OCI-LY1 (cell line): ENCODE measurements around the gene SHROOM3.

Experiments used
- H2AFZ ChIP-seq: fragments of 200-600 bp; sonication (generic), shearing (Covaris generic); 2 replicates; pipeline ENCODE4 v1.6.0; 2014; ENCODE audit warnings: antibody characterized with exemption, mild to moderate bottlenecking, low read length
- H3F3A ChIP-seq: fragments of 200-600 bp; sonication (generic), shearing (Covaris generic); 2 replicates; pipeline ENCODE4 v1.6.0; 2014; ENCODE audit warnings: mild to moderate bottlenecking, antibody characterized with exemption, low read length, moderate library complexity; ENCODE audit not compliant: insufficient read depth
- H3K27ac ChIP-seq: fragments of 200-600 bp; sonication (generic); 2 replicates; pipeline ENCODE4 v1.5.1; 2014; ENCODE audit warnings: low read length, mixed run types, mild to moderate bottlenecking, low read depth; ENCODE audit not compliant: poor library complexity, severe bottlenecking
- H3K27me3 ChIP-seq: fragments of 200-600 bp; sonication (generic); 2 replicates; pipeline ENCODE4 v1.6.0; 2014; ENCODE audit warnings: antibody characterized with exemption, mild to moderate bottlenecking, low read length, moderate library complexity; ENCODE audit not compliant: insufficient read depth
- H3K36me3 ChIP-seq: fragments of 200-600 bp; sonication (generic); 2 replicates; pipeline ENCODE4 v1.6.1; 2014; ENCODE audit warnings: mild to moderate bottlenecking, antibody characterized with exemption, low read length, moderate library complexity, mixed read lengths; ENCODE audit not compliant: insufficient read depth
- H3K4me1 ChIP-seq: fragments of 200-600 bp; sonication (generic); 2 replicates; pipeline ENCODE4 v1.5.1; 2014; ENCODE audit warnings: mild to moderate bottlenecking, low read length, moderate library complexity; ENCODE audit not compliant: insufficient read depth, severe bottlenecking
- H3K4me2 ChIP-seq: fragments of 200-600 bp; sonication (generic), shearing (Covaris generic); 2 replicates; pipeline ENCODE4 v1.6.1; 2014; ENCODE audit warnings: low read length
- H3K4me3 ChIP-seq: fragments of 200-600 bp; sonication (generic); 2 replicates; pipeline ENCODE4 v1.5.1; 2014; ENCODE audit warnings: low read length, low read depth, mild to moderate bottlenecking, mixed read lengths; ENCODE audit not compliant: poor library complexity, severe bottlenecking
- H3K79me2 ChIP-seq: fragments of 200-600 bp; shearing (Covaris generic); 2 replicates; pipeline ENCODE4 v1.6.1; 2016; ENCODE audit warnings: mixed run types, low read length, mixed read lengths; ENCODE audit not compliant: insufficient read depth
- H3K9ac ChIP-seq: fragments of 200-600 bp; sonication (generic), shearing (Covaris generic); 2 replicates; pipeline ENCODE4 v1.6.1; 2014; ENCODE audit warnings: mild to moderate bottlenecking, low read length, mixed read lengths
- H3K9me2 ChIP-seq: fragments of 200-600 bp; sonication (generic), shearing (Covaris generic); 2 replicates; pipeline ENCODE4 v1.6.1; 2014; ENCODE audit warnings: low read depth, mild to moderate bottlenecking, low read length, mixed read lengths
- H3K9me3 ChIP-seq: fragments of 200-600 bp; shearing (Covaris generic); 2 replicates; pipeline ENCODE4 v1.6.1; 2014; ENCODE audit warnings: low read length, mixed read lengths
- H4K20me1 ChIP-seq: fragments of 200-600 bp; sonication (generic), shearing (Covaris generic); 2 replicates; pipeline ENCODE4 v1.6.0; 2016; ENCODE audit warnings: mild to moderate bottlenecking, low read length; ENCODE audit not compliant: insufficient read depth
- EZH2 ChIP-seq: fragments of 200-600 bp; sonication (generic), shearing (Covaris generic); IDR thresholded peaks from 2 replicates; pipeline ENCODE4 v1.8.0; 2017; ENCODE audit warnings: borderline replicate concordance, mixed run types, mild to moderate bottlenecking, antibody characterized with exemption, low read length, moderate library complexity, mixed read lengths
- TF ChIP-seq, protein P1 (sequence below): fragments of 200-600 bp; sonication (generic), shearing (Covaris generic); IDR thresholded peaks from 2 replicates; pipeline ENCODE4 v1.5.1; 2017; ENCODE audit warnings: mild to moderate bottlenecking, antibody characterized with exemption, low read length, moderate library complexity, mixed read lengths

Gene SHROOM3

GRCh38 chr4:76535603-76536372 is 100.8 kb downstream of the SHROOM3 start:
- H3F3A ChIP-seq: no peaks in the 10 kb centered on the region
- H3K4me2 ChIP-seq: no peak overlapping the region
- H3K9me3 ChIP-seq: no peaks in the 10 kb centered on the region
- no peaks in the 10 kb centered on the region for H3K79me2 ChIP-seq
- H2AFZ ChIP-seq: no peak overlapping the region
- H3K27me3 ChIP-seq: no peaks in the 10 kb centered on the region
- H3K9me2 ChIP-seq: no peaks in the 10 kb centered on the region
- no peaks in the 10 kb centered on the region for H4K20me1 ChIP-seq
- TF ChIP-seq, protein P1, sequence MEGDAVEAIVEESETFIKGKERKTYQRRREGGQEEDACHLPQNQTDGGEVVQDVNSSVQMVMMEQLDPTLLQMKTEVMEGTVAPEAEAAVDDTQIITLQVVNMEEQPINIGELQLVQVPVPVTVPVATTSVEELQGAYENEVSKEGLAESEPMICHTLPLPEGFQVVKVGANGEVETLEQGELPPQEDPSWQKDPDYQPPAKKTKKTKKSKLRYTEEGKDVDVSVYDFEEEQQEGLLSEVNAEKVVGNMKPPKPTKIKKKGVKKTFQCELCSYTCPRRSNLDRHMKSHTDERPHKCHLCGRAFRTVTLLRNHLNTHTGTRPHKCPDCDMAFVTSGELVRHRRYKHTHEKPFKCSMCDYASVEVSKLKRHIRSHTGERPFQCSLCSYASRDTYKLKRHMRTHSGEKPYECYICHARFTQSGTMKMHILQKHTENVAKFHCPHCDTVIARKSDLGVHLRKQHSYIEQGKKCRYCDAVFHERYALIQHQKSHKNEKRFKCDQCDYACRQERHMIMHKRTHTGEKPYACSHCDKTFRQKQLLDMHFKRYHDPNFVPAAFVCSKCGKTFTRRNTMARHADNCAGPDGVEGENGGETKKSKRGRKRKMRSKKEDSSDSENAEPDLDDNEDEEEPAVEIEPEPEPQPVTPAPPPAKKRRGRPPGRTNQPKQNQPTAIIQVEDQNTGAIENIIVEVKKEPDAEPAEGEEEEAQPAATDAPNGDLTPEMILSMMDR: no peak
- no peak for TF ChIP-seq EZH2
- no peaks in the 10 kb centered on the region for H3K36me3 ChIP-seq
- H3K27ac ChIP-seq: no peak overlapping the region
- H3K4me3 ChIP-seq: no peak overlapping the region
- H3K4me1 ChIP-seq: no peaks in the 10 kb centered on the region
- no peak overlapping the region for H3K9ac ChIP-seq

GRCh38 chr4:76536373-76536689 is 101.3 kb downstream of the SHROOM3 start:
- TF ChIP-seq, protein P1: no peak
- TF ChIP-seq EZH2: no peak
- Histone ChIP-seq H3F3A (no peaks in the 10 kb centered on the region), H3K9ac (no peak overlapping the region), H3K4me1 (no peaks in the 10 kb centered on the region), H3K36me3 (no peaks in the 10 kb centered on the region), H3K27ac (no peak overlapping the region), H3K9me2 (no peaks in the 10 kb centered on the region), H3K79me2 (no peaks in the 10 kb centered on the region), H3K4me2 (no peak overlapping the region), H3K27me3 (no peaks in the 10 kb centered on the region), H3K4me3 (no peak overlapping the region), H3K9me3 (no peaks in the 10 kb centered on the region), H4K20me1 (no peaks in the 10 kb centered on the region), H2AFZ (no peak overlapping the region)

DNA sequence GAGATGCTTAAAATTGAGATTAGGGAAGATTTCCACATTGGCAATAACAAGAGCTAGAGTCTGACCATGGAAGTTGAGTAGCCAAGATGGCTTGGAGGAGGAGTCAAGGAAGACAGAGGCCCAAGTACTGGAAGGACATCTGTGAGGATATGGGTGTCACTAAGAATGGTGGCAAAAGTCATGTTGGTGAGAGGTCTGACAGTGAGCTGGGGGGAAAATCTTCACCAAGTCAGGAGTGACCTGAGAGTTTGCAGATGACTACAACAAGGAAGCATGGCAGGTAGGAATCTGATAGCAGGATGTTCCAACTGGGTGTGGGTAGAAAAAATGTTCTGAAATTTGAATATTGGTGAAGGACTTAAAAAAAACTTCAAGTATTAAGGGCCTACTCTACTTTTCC is 103.3 kb downstream of the SHROOM3 start:
- Histone ChIP-seq H3K4me1 (no peaks in the 10 kb centered on the region), H3K27me3 (no peaks in the 10 kb centered on the region), H3K27ac (no peak overlapping the region), H2AFZ (no peak overlapping the region), H3K36me3 (no peaks in the 10 kb centered on the region), H4K20me1 (no peaks in the 10 kb centered on the region), H3K4me2 (no peak overlapping the region), H3K9me3 (no peaks in the 10 kb centered on the region), H3K9me2 (no peaks in the 10 kb centered on the region), H3K9ac (no peak overlapping the region), H3F3A (no peaks in the 10 kb centered on the region), H3K79me2 (no peaks in the 10 kb centered on the region), H3K4me3 (no peak overlapping the region)
- no peak for TF ChIP-seq EZH2
- TF ChIP-seq, protein P1: no peak
